GM12878 (cell line): ENCODE data around the gene KCNS1. TPM values are rescaled to one million over a fixed set of nuclear protein-coding genes. Genes with fewer than 3 reads are reported as not detected.

Source experiments
- ATAC-seq: fragments of 200-7000 bp; cut with Tn5 transposase; 3 replicates; pipeline ENCODE4 v1.9.1; 2020; ENCODE audit warnings: mild to moderate bottlenecking, moderate library complexity
- BruUV-seq: library from RNA; stranded (reverse); fragments of 400-500 nt; replicated peaks from 2 replicates; lab custom pipeline; 2021; lab: Mats Ljungman, UMichigan
- CTCF ChIA-PET: fragments of 300-600 bp; sonication (Branson Sonifier 250); formaldehyde crosslinking; extraction: SDS; loops from one replicate; lab custom pipeline; 2021; ENCODE audit warnings: inconsistent platforms; lab: Yijun Ruan, JAX
- POLR2A ChIA-PET: fragments of 350-600 bp; formaldehyde crosslinking; extraction: SDS; loops from one replicate; lab custom pipeline; 2021; ENCODE audit warnings: inconsistent platforms; lab: Charles Lee
- RAD21 ChIA-PET: fragments of 300-600 bp; sonication (Branson Sonifier 250); formaldehyde crosslinking; loops from one replicate; lab custom pipeline; 2023; ENCODE audit warnings: antibody characterized with exemption; ENCODE audit not compliant: unreplicated experiment; lab: Charles Lee
- SMC1A ChIA-PET: fragments of 300-600 bp; sonication (Branson Sonifier 250); formaldehyde crosslinking; loops from one replicate; lab custom pipeline; 2023; ENCODE audit not compliant: unreplicated experiment, uncharacterized antibody; lab: Charles Lee
- DNase-seq: peaks from one replicate; pipeline ENCODE4 v3.0.0-alpha.2; 2011; ENCODE audit warnings: low read depth, low spot score
- FAIRE-seq: peaks from 3 replicates; lab custom pipeline; 2011; peaks lifted over from hg19 to GRCh38; lab: Jason Lieb, UNC
- H2AFZ ChIP-seq: 2 replicates; pipeline ENCODE4 v1.6.0; 2011; ENCODE audit warnings: low read depth, low read length, control low read depth; ENCODE audit not compliant: control insufficient read depth
- H3K27ac ChIP-seq: 2 replicates; pipeline ENCODE4 v1.5.1; 2011; ENCODE audit warnings: control low read depth; ENCODE audit not compliant: control insufficient read depth, insufficient read depth
- H3K27me3 ChIP-seq, 2 experiments: replicated peaks in 1 of 2; 2 replicates each; pipeline versions ENCODE4 v1.6.0 to v1.6.1; 2011; ENCODE audit warnings: low read length in 1 of 2; ENCODE audit not compliant: control insufficient read depth in 2 of 2, insufficient read depth in 2 of 2
- H3K36me3 ChIP-seq, 2 experiments: 2 replicates each; pipeline ENCODE4 v1.5.1; 2011; ENCODE audit warnings: low read length in 1 of 2; ENCODE audit not compliant: control insufficient read depth in 2 of 2, insufficient read depth in 2 of 2
- H3K4me1 ChIP-seq: 2 replicates; pipeline ENCODE4 v1.6.1; 2011; ENCODE audit warnings: mild to moderate bottlenecking, low read length, moderate library complexity, mixed read lengths; ENCODE audit not compliant: control insufficient read depth, insufficient read depth
- H3K4me2 ChIP-seq: 2 replicates; pipeline ENCODE4 v1.6.0; 2011; ENCODE audit warnings: control low read depth; ENCODE audit not compliant: control insufficient read depth, insufficient read depth
- H3K4me3 ChIP-seq: fragments of 200-600 bp; sonication (generic); 2 replicates; pipeline ENCODE4 v1.5.1; 2016
- H3K79me2 ChIP-seq: 2 replicates; pipeline ENCODE4 v1.6.0; 2011; ENCODE audit warnings: low read length; ENCODE audit not compliant: control insufficient read depth, insufficient read depth
- H3K9ac ChIP-seq: 2 replicates; pipeline ENCODE4 v1.8.0; 2011; ENCODE audit warnings: low read length, control low read depth, mixed read lengths; ENCODE audit not compliant: control insufficient read depth, insufficient read depth
- H3K9me3 ChIP-seq: replicated peaks from 3 replicates; pipeline ENCODE4 v1.5.1; 2011; ENCODE audit warnings: mild to moderate bottlenecking, low read length; ENCODE audit not compliant: control insufficient read depth, insufficient read depth
- H4K20me1 ChIP-seq: 2 replicates; pipeline ENCODE4 v1.6.0; 2011; ENCODE audit not compliant: control insufficient read depth, insufficient read depth
- KLF5 ChIP-seq: fragments of 450-650 bp; IDR thresholded peaks from 2 replicates; pipeline ENCODE4 v1.6.1; 2014; ENCODE audit warnings: mild to moderate bottlenecking; ENCODE audit not compliant: partially characterized antibody
- PAX5 ChIP-seq: IDR thresholded peaks from 2 replicates; pipeline ENCODE4 v1.6.1; 2011; ENCODE audit warnings: low read depth, low read length, borderline replicate concordance
- RAD51 ChIP-seq: fragments of 450-650 bp; IDR thresholded peaks from 2 replicates; pipeline ENCODE4 v1.6.1; 2016; ENCODE audit warnings: moderate library complexity, mild to moderate bottlenecking, inconsistent platforms
- RB1 ChIP-seq: fragments of 450-650 bp; formaldehyde crosslinking; IDR thresholded peaks from 2 replicates; pipeline ENCODE4 v1.6.1; 2017; ENCODE audit warnings: mild to moderate bottlenecking, borderline replicate concordance
- SMC3 ChIP-seq: IDR thresholded peaks from 2 replicates; pipeline ENCODE4 v1.6.1; 2011; ENCODE audit warnings: low read length, improper control_type of control experiment, borderline replicate concordance
- SP1 ChIP-seq: IDR thresholded peaks from one replicate; pipeline ENCODE4 v1.6.1; 2011; ENCODE audit warnings: low read depth, low read length
- USF1 ChIP-seq: IDR thresholded peaks from 2 replicates; pipeline ENCODE4 v1.6.1; 2011; ENCODE audit warnings: borderline replicate concordance, low read depth, mild to moderate bottlenecking, moderate library complexity, mixed read lengths, low read length; ENCODE audit not compliant: insufficient read depth; ENCODE audit errors: extremely low read length
- YBX1 ChIP-seq: fragments of 450-650 bp; IDR thresholded peaks from 2 replicates; pipeline ENCODE4 v1.6.1; 2016; ENCODE audit warnings: antibody characterized with exemption
- WGBS: methylation state at CpG from one replicate; pipeline ENCODE4 v1.1.6; 2016; ENCODE audit warnings: low lambda C conversion rate; ENCODE audit not compliant: insufficient replicate concordance, insufficient coverage; ENCODE audit errors: missing lambda C conversion rate; 5-methylcytosine and 5-hydroxymethylcytosine counted together
- in situ Hi-C: fragments of 300-500 bp; cut with MboI; formaldehyde crosslinking; loops from 9 replicates; pipeline ENCODE4 v1.14.3; 2018; ENCODE audit warnings: mixed read lengths
- intact Hi-C: fragments of 100-400 bp; cut with micrococcal nuclease; formaldehyde crosslinking; loops from one replicate; pipeline ENCODE4 v1.14.2; 2022; ENCODE audit not compliant: unreplicated experiment
- polyA plus RNA-seq, 11 experiments: library from polyadenylated mRNA; depleted of rRNA in 4 of 11; unstranded in 6 of 11; stranded (reverse) in 5 of 11; fragments of >200 nt; fragmentation: Nextera tagmentation in 4 of 11; fragmentation: Illumina TruSeq in 1 of 11; extraction: Ambion mirVana in 4 of 11; extraction: Trizol in 1 of 11; gene quantifications; 1 replicate in 1 of 11; 2 replicates in 10 of 11; pipeline versions ENCODE4 v1.2.1 to v1.2.3, GENCODE V29; 2011 to 2016; ENCODE audit warnings: inconsistent platforms in 2 of 11, missing spikeins in 2 of 11, low read depth in 1 of 11
- total RNA-seq, 4 experiments: library from RNA; depleted of rRNA in 3 of 4; stranded (reverse); fragments of >200 nt in 3 of 4; fragmentation: Illumina TruSeq in 1 of 4; extraction: Trizol in 1 of 4; gene quantifications; 2 replicates each; pipeline versions ENCODE4 v1.2.1 to v1.2.3, GENCODE V29; 2013 to 2021
- TF ChIP-seq, protein P1 (sequence below): IDR thresholded peaks from 2 replicates; pipeline ENCODE4 v1.6.1; 2012; ENCODE audit warnings: low read depth, low read length, improper control_type of control experiment

KCNS1 gene
- total and polyA plus RNA-seq, 10 of the 15 experiments (the other 5 are each of a cell fraction or from before 2014, with no cell fraction given), result not detected

GRCh38 chr20:45105317-45105716 lies 4.4 kb upstream of the KCNS1 start:
- no peak for TF ChIP-seq YBX1
- TF ChIP-seq RAD51, result peak; percentile 85
- peak; percentile 9 for TF ChIP-seq USF1
- CTCF ChIA-PET, result interaction anchor here (0.6 to 4.1 kb wide), 6 partner anchors 8 to 182 kb away, joined by 3 to 33 read pairs (median 3); partner anchors contain the start of gene WFDC5

DNA sequence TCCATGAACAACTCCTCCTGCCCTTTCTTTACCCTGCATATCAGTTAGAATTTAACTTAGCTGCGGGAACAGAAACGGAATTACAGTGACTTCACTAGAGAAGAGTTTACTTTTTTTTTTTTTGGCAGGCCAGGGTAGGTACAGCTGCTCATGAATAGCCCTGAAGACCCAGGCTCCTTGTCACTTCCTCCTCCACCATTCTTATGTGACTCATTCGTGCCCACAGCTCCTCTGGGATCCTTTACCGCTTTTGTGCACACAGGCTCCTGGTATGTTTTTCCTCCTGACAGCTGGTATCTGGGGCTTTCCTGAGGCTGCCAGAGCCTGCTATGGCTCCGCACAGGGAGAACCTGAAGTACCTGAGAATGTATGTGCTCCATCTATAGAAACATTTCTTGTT lies 3.9 kb upstream of the KCNS1 start:
- Histone ChIP-seq H3K4me3 (no peak overlapping the region), H4K20me1 (no peaks in the 10 kb centered on the region), H3K9ac (no peak overlapping the region), H3K27ac (no peak overlapping the region), H2AFZ (no peak overlapping the region), H3K36me3 (no peaks in the 10 kb centered on the region), H3K4me2 (no peak overlapping the region), H3K9me3 (no peaks in the 10 kb centered on the region), H3K79me2 (no peaks in the 10 kb centered on the region), H3K27me3 (peaks cover 4 to 5% of the 10 kb centered on the region in 2 experiments), H3K4me1 (no peaks in the 10 kb centered on the region)
- CTCF ChIA-PET, result interaction anchor here (0.6 to 4.1 kb wide), 5 partner anchors 9 to 91 kb away, joined by 3 to 33 read pairs (median 3); partner anchors contain the start of gene WFDC5
- POLR2A ChIA-PET, result no interaction called here
- 36% methylated on average over 5 of the region's 5 CpGs for WGBS
- no peak for TF ChIP-seq SP1
- TF ChIP-seq SMC3, result no peak
- TF ChIP-seq KLF5, result no peak
- TF ChIP-seq, protein P1, sequence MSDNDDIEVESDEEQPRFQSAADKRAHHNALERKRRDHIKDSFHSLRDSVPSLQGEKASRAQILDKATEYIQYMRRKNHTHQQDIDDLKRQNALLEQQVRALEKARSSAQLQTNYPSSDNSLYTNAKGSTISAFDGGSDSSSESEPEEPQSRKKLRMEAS, result no peak
- no peak for TF ChIP-seq RB1
- no peak for TF ChIP-seq PAX5
- DNase-seq, result no peak
- RAD21 ChIA-PET, result interaction anchor here (1.0 to 2.1 kb wide), 2 partner anchors 9 to 61 kb away, joined by 3 to 5 read pairs; no protein-coding TSS in a partner anchor
- no peak; the same call in 2 of the 3 replicates for ATAC-seq
- intact Hi-C loops (no loop called here), in situ Hi-C loops (no loop called here)
- no peak for FAIRE-seq
- BruUV-seq, result no TSS peak
- SMC1A ChIA-PET, result no interaction called here

More at GRCh38 chr20:45105317-45105716, 4.4 kb upstream of the KCNS1 start:
- in situ Hi-C loops, result no loop called here
- Histone ChIP-seq H3K9ac (no peak overlapping the region), H3K4me1 (no peaks in the 10 kb centered on the region), H3K79me2 (no peaks in the 10 kb centered on the region), H3K4me3 (no peak overlapping the region), H2AFZ (no peak overlapping the region), H4K20me1 (no peaks in the 10 kb centered on the region), H3K36me3 (no peaks in the 10 kb centered on the region), H3K27ac (no peak overlapping the region), H3K27me3 (peaks cover 4 to 5% of the 10 kb centered on the region in 2 experiments), H3K4me2 (no peak overlapping the region), H3K9me3 (no peaks in the 10 kb centered on the region)
- BruUV-seq, result no TSS peak
- DNase-seq (no peak), FAIRE-seq (no peak), ATAC-seq (no peak)
- WGBS, result 39% methylated on average over 2 of the region's 2 CpGs
- intact Hi-C loops, result no loop called here
- ChIA-PET RAD21 (interaction anchor here (1.0 to 2.1 kb wide), 2 partner anchors 9 to 61 kb away, joined by 3 to 5 read pairs; no protein-coding TSS in a partner anchor), SMC1A (interaction anchor here (0.6 to 1.4 kb wide), 4 partner anchors 9 to 182 kb away, joined by 3 to 5 read pairs (median 4); no protein-coding TSS in a partner anchor), POLR2A (no interaction called here)
